Caki2 (cell line): Measurements from ENCODE around the gene FKBP1B. TPM values are rescaled to one million over a fixed set of nuclear protein-coding genes. Genes with fewer than 3 reads are reported as not detected.

ENCODE experiments used
- DNase-seq: peaks from one replicate; pipeline ENCODE4 v3.0.0-alpha.2; 2015; ENCODE audit warnings: low read depth
- in situ Hi-C: cut with HindIII; loops from 2 replicates; pipeline ENCODE4 v1.10.0; 2016; ENCODE audit warnings: low sequenced_read_pairs, low pct_unique_long_range_greater_than_20kb, mixed read lengths
- total RNA-seq: library from RNA; depleted of rRNA; stranded (reverse); fragments of >200 nt; shearing (Covaris generic); gene quantifications from 2 replicates; pipeline ENCODE4 v1.2.3, GENCODE V29; 2014; ENCODE audit warnings: low replicate concordance

The FKBP1B gene
- total RNA-seq, 1 experiment from 2014 or later = 8.2 TPM

DNA sequence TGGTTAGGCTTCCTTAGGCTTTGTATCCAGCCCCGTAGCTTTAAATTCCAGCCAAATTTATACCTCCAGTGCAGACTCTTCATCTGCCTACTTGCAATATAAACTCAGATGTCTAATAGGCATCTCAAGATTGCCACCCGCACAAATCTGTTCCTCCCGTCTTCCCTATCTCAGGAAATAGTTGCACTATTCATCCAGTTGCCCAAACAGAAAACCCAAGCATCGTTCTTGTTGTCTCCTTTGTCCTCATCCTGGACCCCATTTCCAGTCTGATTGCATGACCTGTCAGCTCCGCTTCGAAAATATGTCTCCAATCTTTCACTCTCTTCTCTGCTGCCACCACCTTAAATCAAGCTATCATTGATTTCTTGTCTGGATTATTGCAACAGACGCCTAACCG lies 2.3 kb downstream of the FKBP1B start:
- in situ Hi-C loops = no loop called here
- DNase-seq = no peak

- DNase-seq = no peak
- in situ Hi-C loops = no loop called here
Measured at GRCh38 chr2:24052951-24053350, 3.4 kb downstream of the FKBP1B start.

GRCh38 chr2:24054366-24055010 lies 4.9 kb downstream of the FKBP1B start:
- no peak for DNase-seq
- in situ Hi-C loops = loop anchor here (5.0 kb wide), 1 partner anchor 127 kb away; the partner anchor contains the start of gene ATAD2B

DNA sequence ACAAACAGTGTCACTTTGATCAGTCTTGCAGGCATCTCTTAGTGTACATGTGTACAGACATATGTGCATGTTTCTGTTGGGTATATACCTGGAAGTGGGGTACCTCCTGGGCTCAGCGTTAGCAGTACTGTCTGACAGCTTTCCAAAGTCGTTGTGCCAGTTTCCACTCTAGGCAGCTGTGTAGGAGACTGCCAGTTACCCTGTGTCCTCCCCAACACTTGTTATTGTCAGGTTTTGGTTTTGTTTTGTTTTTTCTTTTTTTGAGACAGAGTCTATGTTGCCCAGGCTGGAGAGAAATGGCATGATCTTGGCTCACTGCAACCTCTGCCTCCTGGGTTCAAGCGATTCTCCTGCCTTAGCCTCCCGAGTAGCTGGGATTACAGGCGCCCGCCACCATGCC lies 6.2 kb downstream of the FKBP1B start:
- no peak for DNase-seq
- in situ Hi-C loops = loop anchor here (5.0 kb wide), 1 partner anchor 128 kb away; the partner anchor contains the start of gene ATAD2B

DNA sequence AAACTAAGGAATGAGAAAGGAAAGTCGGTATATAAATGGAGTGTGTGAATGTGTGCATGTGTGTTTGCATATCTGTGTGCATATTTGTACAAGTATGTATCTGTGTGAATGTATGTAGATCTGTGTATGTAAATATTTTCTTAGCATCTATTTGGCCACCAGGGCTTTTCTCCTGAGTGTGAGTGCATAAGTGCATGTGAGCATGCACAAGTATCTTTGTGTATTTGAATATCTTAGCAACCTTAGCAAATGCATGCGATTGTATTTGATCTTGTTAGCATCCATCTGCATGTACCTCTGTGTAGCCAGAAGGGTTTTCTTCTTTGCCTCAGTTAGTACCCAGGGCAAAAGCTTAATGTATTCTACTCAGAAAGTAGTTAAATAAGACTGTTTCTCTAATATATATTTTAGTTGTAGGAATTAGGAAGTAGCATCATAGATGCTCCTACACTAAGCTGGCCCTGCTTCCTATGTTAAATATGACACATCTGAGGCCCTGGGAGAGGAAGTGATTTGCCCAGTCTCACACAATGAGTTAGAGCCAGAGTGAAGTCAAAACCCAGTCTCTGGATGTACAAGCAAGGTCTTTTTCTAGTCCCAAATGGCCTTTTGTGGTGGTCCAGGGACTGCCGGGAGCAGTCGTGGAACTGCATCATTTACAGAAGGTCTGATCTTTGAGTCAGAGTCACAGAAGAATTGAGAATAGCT lies 9.2 kb downstream of the FKBP1B start:
- DNase-seq = no peak
- in situ Hi-C loops = loop anchor here (5.0 kb wide), 1 partner anchor 131 kb away; the partner anchor contains the start of gene ATAD2B

- in situ Hi-C loops = no loop called here
- DNase-seq = no peak
Measured at GRCh38 chr2:24065341-24065740, 15.8 kb downstream of the FKBP1B start.

DNA sequence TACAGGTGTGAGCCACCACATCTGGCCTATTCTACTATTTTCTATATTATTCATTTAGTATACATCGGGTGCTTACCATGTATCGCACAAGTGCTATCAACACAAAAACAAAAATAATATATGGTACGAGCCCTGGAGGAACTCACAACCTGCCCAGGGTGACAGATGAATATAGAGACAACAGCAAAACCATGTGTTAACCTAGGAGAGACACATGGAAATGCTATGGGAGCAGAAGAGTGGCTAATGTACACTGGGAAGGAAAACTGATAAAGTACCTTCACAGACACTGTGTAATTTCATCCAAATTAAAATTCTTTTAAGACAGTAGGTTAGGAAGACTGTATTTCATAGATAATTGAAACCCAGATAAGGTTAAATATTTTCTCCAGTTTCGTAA lies 22.7 kb downstream of the FKBP1B start:
- in situ Hi-C loops = no loop called here
- DNase-seq = no peak

GRCh38 chr2:24073816-24074215 lies 24.3 kb downstream of the FKBP1B start:
- in situ Hi-C loops = no loop called here
- DNase-seq = no peak

DNA sequence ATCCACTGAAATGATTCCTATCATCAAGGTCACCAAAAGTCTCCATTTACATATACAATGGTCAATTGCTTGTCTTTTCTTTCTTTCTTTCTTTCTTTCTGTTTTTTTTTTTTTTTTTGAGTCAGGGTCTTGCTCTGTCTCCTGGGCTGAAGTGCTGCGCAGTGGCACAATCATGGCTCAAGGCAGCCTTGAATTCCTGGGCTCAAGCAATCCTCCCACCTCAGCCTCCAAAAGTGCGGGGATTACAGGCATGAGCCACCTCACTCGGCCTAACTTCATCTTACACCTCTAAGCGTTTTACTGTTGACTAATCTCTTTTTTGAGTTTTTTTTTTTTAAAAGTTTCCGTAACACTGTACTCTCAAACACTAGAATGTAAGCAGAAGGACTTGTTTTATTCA lies 25.7 kb downstream of the FKBP1B start:
- DNase-seq = no peak
- in situ Hi-C loops = no loop called here

DNA sequence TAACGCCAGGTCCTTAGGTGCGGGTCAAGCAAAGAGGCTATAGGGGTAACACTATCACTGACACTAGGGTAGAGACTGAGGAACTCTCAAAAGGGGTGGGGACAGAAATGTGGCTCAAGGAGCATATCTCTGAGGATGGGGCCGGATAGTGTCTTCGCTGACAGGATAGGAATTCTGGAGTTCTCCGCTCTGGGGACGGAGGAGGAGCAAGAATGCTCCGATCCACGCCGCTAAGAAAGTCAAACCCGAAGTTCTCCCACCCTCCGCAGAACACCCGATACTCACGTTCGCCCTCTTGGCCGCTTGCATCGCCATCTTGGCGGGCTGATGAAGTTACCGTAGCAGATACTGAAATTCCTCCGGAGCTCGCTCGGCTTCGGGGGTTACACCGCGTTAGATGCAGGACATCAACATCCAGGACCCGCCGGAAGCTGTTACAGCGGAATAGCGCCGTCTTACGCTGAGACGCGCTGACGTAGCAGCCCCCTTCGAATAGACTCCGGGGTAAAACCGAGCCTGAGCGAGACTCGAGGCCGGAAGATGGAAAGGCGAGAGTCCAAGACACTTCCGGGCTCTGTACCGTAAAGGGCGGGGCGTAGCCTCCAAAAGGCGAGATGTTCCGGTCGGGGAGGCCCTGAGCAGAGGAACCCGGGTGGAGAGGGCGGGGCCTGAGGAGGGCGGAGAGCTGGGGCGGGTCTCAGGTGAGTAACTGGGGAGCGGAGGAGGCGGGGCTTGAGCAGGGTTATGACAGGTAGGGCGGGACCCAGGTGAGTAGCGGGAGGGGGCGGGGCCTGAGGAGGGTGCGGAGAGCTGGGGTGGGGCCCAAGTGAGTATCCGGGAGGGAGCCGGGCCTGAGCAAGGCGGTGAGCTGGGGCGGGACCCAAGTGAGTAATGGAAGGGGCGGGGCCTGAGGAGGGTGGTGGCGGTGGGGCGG lies 26.6 kb downstream of the FKBP1B start, which contains the start of gene SF3B6:
Gene SF3B6 (minus strand): TSS at position 412 of the 934 bp plus-strand sequence. CDS start 97 bp downstream, at position 315.
- in situ Hi-C loops = no loop called here

GRCh38 chr2:24076849-24077534 lies 27.5 kb downstream of the FKBP1B start:
- in situ Hi-C loops = no loop called here
- no peak for DNase-seq

More for the DNA sequence above, 26.6 kb downstream of the FKBP1B start, which contains the start of gene SF3B6:
- DNase-seq = peak; percentile 99

- in situ Hi-C loops = no loop called here
Measured at GRCh38 chr2:24077535-24077877, 28.0 kb downstream of the FKBP1B start.

GRCh38 chr2:24077879-24078278 lies 28.3 kb downstream of the FKBP1B start:
- no peak for DNase-seq
- in situ Hi-C loops = no loop called here

More at GRCh38 chr2:24077535-24077877, 28.0 kb downstream of the FKBP1B start:
- DNase-seq = no peak

GRCh38 chr2:24080701-24081100 lies 31.2 kb downstream of the FKBP1B start:
- in situ Hi-C loops = no loop called here
- no peak for DNase-seq

GRCh38 chr2:24082787-24083566 lies 33.4 kb downstream of the FKBP1B start:
- in situ Hi-C loops = no loop called here
- DNase-seq = no peak

DNA sequence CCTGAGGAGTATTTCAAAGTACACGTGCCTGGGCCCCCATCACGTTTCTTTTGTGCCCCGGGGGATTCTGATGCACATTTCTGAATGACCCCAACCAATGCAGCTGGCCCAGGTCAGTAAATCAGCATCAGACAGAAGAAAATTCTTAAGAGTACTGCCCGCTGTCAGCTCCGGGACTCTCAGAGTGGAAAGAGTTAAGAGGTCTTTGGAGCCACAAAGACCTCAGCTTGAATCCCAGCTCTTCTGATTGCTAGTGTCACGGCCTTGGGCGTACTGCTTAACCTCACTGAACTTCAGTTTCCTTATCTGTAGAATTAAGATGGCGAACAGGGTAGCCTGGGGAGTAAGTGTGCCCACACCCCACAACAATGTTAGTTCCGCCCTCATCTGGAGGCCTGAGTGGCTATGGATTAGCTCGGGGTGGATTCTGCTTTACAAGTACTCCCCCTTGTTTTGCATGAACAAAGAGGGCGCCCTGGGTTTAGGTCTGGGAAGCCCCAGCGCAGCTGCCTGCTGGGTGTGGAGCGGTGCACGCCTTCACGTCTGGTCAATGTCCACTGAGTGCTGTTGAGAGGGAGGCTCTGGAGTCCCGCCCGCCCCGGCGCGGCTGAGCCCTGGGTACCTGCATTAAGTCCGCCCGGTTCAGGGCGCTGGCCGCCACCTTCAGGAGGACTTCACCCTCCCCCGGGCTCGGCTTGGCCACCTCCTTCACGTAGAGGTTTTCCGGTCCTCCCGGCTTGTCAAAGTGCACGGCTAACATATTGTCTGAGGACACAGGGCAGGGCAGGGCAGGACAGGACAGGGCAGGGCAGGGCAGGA lies 34.2 kb downstream of the FKBP1B start:
- in situ Hi-C loops = no loop called here

More for the DNA sequence above, 34.2 kb downstream of the FKBP1B start:
- peak; percentile 95 for DNase-seq
